Fibroblast of skin of left quadriceps (primary cell): ENCODE results near the gene LAS1L.
"Not testable (repeated sequence)": the region's sequence is repeated elsewhere in the genome, so short reads cannot be mapped to it uniquely, and the experiment has no call there.

Experiments
- DNase-seq, 2 experiments: peaks; one replicate each; pipeline ENCODE4 v3.0.0-alpha.2; 2013; ENCODE audit warnings: low read depth in 2 of 2

LAS1L gene

DNA sequence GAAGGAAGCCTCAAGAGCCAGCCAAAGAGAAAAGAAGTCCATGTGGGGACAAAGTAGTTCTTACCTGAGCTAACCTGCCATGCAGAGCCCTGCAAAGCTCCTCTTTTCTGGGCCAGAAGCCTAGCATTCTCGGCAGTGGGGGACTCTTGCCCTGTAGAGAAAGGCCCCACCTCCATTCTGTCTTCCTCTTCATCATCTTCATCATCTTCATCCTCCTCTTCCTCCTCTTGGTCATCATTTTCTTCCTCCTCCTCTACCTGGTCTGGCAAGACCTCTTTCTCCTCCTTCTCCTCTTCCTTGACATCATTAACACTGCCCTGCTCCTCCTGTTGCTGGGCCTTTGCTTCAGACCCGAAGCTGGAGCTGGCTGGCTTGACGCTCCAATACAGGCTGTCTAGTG is 16.7 kb downstream of the LAS1L start:
- no peak for DNase-seq

DNA sequence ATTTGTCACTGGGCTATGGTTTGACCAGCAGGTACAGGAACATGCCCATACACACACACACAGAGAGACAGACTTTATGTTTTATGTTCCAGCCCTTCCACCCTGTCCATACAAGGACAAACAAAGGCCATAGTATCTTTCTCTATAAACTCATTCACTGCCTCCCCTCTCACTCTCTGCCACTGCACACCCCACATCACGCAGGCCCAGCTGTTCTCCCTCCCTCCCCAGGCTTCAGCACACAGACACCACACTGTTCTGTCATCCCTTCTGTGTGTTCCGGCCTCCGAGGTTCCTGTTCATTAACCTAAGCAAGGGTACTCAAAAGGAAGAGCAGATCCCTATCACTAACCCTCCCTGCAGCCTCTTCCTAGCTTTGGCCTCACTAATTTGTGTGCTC is 17.8 kb downstream of the LAS1L start:
- no peak for DNase-seq

DNA sequence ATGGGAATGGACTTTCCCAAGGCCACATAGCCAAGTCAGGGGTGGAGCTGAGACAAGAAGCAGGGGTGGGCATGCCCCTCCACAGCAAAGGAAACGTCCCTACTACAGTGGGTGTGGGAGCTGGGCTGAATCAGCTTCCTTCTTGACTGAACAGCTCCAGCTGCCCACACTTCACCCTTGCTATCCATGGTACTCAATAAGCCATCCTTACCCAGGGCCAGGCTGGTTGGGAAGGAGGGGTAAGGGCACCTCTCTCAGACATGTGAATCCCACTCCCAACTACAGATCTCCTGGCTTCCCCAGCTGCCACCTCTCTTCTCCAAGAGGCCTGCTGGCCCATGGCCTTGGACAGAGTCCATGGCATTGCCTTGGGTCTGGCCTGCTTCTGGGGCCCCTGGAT is 21.0 kb downstream of the LAS1L start:
- no peak for DNase-seq

DNA sequence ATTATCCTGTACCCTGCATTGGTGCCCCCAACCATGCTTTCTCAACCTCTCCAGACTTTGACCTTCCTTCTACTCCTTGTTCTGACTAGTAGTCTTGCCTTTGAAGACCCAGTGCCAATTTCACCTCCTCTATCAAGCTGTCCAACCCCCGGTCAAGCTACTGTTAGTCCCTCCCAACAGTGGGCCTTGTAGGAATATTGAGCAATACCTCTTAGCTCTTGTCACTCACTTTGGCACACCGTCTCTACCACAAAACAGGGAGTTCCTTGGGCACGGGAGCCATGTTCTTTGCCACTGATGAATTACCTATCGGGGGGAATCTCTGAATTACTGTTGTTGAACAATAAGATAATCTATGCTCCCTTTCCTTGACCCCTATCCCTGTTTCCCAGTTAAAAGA is 25.2 kb downstream of the LAS1L start:
- DNase-seq, result no peak

DNA sequence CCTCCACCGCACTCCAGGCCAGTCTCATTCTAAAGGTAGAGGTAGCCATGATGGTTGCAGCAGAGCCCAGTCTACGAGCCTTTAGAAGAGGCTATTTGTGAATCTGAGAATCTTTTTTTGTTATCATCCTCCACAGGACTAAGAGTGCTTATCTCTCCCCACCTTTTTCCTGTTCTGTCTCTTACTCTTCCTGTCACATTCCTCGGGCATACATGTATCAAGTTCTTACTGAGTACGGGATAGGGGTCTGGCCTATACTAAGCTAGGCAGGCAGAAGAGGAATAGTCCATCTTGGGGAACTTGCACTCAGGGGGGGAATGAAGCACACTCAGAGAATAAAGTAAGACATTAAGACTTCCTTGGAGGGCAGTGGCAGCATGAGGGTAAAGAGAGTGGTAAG is 25.7 kb downstream of the LAS1L start:
- DNase-seq, result no peak

DNA sequence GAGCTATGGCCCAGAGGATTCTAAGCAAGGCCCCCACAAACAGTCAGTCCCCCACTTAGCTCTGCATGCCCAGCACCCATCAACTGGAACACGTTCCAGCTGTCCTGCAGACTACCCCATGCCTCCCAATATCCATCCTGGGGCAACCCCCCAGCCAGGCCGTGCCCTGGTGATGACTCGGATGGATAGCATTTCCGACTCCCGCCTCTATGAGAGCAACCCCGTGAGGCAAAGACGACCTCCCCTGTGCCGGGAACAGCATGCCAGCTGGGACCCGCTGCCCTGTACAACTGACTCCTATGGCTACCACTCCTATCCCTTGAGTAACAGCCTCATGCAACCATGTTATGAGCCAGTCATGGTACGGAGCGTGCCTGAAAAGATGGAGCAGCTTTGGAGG is 32.0 kb downstream of the LAS1L start:
- DNase-seq, result no peak

DNA sequence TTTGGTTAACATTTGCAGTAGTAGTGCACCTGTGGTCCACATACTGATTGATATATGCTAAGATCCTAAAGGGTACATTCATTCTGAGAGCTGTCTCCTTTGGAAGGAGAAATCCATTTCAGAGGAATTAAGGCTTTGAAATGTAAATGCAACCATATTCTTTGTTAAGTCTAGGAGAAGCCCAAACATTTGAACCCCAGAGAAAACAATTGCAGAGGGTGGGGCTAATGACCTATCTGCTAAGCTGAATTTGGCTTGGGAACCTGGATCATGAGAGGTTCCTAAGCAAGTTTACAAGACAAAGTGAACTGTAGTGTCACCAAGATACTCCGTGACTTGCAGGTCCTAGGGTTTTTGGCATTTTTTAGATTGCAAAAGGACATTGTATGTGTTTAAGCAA is 41.2 kb downstream of the LAS1L start:
- no peak for DNase-seq

DNA sequence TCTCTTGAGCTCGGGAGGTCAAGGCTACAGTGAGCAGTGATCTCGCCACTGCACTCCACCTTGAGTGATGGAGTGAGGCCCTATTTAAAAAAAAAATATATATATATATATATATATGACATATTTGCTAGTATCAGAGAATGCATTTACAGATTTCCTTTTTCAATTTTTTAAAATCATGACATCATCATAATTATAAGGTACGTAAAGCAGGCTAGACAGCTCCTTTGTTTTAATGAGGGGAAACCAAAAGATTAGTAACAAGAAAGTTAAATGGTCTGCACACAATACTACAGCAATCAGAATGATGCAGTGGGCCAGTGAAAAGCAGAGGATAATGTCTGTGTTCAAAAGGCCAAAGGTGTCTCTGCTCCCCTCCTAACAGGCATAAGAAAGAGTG is 43.0 kb downstream of the LAS1L start:
- DNase-seq, result no peak

DNA sequence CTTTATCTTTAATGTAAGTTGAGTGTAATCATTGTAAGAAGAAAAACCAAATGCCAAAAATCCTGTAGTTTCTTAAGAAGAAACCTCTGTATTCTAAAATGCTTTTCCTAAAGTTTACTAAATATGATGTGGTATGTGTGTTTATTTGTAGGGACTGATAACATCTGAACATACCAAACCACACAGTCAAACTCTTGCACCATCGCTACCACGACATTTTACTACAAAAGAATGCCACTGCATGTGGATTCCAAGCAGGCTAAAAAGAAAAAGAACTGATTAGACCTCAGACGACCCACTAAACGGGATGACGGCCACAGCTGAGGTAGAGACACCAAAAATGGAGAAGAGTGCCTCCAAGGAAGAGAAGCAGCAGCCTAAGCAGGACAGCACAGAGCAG is 46.1 kb downstream of the LAS1L start:
- no peak for DNase-seq

DNA sequence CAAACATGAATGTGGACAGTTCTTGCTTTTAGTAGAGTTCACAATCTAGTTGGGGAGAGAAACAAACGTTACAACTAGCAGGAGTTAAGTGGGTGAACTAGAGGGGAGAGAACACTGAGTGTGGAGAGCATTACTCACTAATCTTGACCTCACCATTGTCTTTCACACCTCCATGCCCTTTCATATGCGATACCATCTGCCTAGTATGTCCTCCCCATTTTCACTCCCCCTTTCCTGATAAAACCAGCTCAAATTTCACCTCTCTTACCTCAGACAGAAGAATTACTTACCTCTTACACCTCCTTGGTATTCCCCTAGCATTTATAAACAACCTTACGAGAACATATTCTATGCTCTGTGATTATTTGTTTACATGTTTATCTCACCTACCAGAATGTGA is 53.6 kb downstream of the LAS1L start:
- no peak for DNase-seq

DNA sequence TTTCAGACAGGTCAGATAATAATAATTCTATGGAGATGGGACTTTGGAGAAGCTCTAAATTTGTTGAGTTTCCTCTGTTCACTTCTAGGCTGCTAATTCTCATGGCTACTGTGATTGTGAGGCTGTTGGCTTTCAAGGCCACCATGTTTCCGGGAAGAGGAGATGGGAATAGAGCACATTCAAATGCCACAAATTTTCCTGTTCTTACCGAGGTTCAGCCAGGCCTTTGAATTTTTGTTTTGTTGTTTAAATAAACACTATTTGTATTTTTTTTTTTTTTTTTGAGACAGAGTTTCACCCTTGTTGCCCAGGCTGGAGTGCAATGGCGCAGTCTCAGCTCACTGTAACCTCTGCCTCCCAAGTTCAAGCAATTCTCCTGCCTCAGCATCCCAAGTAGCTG is 55.5 kb downstream of the LAS1L start:
- not testable (repeated sequence) for DNase-seq

DNA sequence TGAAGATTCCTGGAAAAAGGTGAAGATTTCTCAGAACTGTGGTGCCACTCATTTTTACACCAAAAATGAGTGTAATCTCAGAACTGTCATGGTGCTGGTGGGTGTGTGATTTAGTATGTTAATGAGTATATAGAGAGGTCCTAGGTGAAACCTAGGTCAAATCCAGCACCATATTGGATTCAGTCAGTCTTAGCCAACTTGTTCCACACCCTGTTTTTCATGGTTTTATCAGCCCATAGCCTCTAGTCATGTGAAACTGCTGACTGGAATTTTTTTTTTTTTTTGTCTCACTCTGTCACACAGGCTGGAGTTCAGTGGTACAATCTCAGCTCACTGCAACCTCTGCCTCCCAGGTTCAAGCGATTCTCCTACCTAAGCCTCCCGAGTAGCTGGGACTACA is 58.0 kb downstream of the LAS1L start:
- no peak for DNase-seq

DNA sequence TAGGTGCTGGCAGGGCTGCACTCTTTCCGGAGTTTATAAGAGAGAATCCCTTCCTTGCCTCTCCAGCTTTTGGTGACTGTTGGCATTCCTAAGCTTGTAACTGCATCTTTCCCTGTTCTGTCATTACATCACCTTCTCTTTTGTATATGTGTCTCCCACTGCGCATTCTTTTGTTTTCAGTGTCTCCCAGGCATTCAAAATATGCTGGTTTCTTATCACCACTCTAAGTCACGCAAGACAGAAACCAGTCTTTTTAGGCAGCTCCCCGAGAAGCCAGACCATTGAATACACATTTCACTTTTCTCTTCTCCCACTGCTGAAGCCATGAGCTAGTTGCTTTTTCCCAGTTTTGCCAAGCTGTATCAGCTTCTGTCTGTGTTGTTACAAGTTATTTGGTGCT is 71.0 kb downstream of the LAS1L start:
- no peak for DNase-seq
